ES-I3 (cell line): Measurements from ENCODE around the gene CHST9.

Source experiments
- H3K36me3 ChIP-seq: 2 replicates; pipeline ENCODE4 v1.6.1; 2013; ENCODE audit warnings: mild to moderate bottlenecking, low read length, control low read depth, moderate library complexity; ENCODE audit not compliant: insufficient read depth
- H3K4me1 ChIP-seq: 2 replicates; pipeline ENCODE4 v1.6.1; 2013; ENCODE audit warnings: mild to moderate bottlenecking, control low read depth, low read length; ENCODE audit not compliant: insufficient read depth
- H3K9ac ChIP-seq: 2 replicates; pipeline ENCODE4 v1.6.1; 2013; ENCODE audit warnings: low read depth, mild to moderate bottlenecking, low read length, moderate library complexity
- H3K9me3 ChIP-seq: 2 replicates; pipeline ENCODE4 v1.6.1; 2013; ENCODE audit warnings: mild to moderate bottlenecking, low read length, moderate library complexity; ENCODE audit not compliant: control insufficient read depth, insufficient read depth

The CHST9 gene

DNA sequence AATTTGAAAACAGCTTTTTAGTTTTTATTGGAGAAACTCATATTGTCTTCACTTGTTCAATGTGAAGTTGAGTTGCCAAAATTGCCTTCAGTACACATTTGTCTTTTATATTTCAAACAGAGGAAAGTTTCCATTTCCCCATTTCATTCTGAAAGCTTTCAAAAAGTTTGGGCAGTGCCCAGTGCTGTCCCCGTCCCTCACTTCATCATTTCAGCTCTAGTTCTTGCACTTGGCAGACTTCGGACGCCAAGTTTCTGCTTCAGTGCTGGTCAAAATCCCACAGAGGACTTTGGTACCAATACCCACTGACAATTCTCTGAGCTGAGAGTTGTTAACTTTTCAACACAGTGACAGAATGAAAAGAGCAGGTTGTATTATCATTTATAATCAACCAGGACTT, 276.2 kb downstream of the CHST9 start:
- Histone ChIP-seq H3K9ac (no peak overlapping the region; the same call in 1 of the 2 replicates), H3K36me3 (no peaks in the 10 kb centered on the region; the same call in 1 of the 2 replicates), H3K4me1 (peaks cover 7% of the 10 kb centered on the region; the same call in 1 of the 2 replicates), H3K9me3 (no peaks in the 10 kb centered on the region)

DNA sequence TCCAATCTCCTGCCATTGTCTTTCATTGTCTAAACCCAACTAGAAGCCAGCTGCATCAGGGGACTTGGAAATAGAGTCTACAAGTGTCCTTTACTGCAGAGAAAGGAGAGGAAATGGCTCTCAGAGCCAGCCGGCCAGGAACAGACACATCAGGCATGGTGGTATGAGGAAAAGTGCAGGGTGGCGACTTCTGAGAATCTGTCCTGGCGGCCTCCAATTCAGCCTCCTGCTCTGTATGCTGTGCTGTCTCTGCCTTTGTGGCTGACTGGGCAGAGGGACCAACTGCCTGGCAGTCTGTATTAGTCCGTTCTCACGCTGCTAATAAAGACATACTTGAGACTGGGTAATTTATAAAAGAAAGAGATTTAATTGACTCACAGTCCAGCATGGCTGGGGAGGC, 282.8 kb downstream of the CHST9 start:
- Histone ChIP-seq H3K9ac (no peak overlapping the region), H3K36me3 (no peaks in the 10 kb centered on the region; the same call in 1 of the 2 replicates), H3K9me3 (peaks cover 4% of the 10 kb centered on the region; the same call in 1 of the 2 replicates), H3K4me1 (no peaks in the 10 kb centered on the region)

DNA sequence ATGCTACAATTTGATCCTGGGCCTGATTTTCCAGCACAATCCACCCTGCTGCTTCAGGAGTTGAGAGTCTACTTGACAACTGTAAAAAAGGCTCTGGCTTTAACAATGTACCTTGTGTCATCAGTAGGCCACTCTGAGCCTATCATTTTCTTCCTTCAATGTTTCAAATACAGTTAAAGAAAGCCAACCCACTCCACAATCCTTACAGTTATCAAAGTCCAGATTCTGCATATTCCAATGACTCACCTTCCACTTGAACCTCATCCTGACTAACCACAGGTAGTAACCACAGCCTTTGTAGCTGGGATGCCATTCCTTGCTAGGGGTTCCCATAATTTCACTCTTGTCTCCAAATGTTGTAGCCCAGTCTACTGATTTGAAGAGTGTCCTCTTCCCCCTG, 284.1 kb downstream of the CHST9 start:
- Histone ChIP-seq H3K9me3 (peaks cover 4% of the 10 kb centered on the region; the same call in 1 of the 2 replicates), H3K4me1 (no peaks in the 10 kb centered on the region), H3K36me3 (no peaks in the 10 kb centered on the region; the same call in 1 of the 2 replicates), H3K9ac (no peak overlapping the region)

DNA sequence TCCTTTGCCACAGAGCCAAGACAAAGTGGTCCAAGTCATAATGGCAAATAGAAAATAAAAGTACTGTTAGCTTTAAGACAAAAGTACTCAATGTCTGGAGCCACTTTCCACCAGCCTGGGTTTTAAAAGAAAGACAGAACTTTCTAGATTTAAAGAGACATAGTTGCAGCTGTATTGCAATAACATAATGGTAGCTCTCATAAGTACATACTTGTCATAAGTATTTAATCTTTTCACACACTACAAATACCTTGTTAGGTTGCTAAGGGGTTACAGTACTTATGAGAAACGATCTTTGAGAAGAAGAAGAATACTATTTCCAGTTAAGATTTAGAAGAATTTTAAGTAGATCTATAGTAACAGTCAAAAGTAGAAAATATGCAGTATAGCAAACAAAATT, 290.7 kb downstream of the CHST9 start:
- Histone ChIP-seq H3K9ac (no peak overlapping the region), H3K4me1 (peaks cover 3% of the 10 kb centered on the region; the same call in 1 of the 2 replicates), H3K36me3 (no peaks in the 10 kb centered on the region)

DNA sequence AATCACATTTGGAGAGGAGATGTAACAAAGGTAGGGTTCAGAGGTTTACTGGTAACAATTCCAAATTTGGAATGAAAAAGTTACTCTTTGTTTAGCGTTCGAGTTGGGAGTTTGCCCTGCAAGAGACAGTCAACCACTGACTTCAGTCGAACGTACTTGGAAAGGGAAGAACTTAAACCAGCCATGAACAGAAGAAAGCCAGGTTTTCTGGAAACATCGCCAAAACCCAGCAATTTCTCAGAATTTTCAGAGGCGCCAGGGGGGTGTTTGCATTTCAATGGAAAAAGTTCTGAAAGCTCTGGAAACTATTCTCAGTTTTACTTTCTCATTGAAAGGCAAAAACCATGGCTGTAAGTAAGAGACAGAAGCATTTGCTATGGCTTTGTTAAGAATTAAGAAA, 291.1 kb downstream of the CHST9 start:
- Histone ChIP-seq H3K4me1 (peaks cover 3% of the 10 kb centered on the region; the same call in 1 of the 2 replicates), H3K36me3 (no peaks in the 10 kb centered on the region), H3K9ac (no peak overlapping the region), H3K9me3 (no peaks in the 10 kb centered on the region)

More for the DNA sequence above, 290.7 kb downstream of the CHST9 start:
- H3K9me3 ChIP-seq = no peaks in the 10 kb centered on the region

DNA sequence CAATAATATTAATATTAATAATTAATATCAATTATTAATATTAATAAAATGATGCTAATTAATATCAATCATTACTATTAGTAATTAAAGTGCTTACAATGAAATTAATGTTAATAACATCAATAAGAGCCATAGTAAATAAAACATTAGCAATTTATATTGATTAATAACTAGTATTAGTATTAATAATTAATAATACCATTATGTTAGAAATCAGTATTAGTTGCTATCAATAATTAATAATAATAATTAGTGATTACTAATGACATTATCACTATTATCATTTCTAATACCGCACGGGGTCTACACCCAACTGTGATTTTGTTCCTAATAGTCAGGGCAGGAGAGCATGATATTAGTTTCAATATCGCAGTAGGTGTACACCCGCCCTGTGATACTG, 296.8 kb downstream of the CHST9 start:
- no peak overlapping the region for H3K9ac ChIP-seq
- no peaks in the 10 kb centered on the region for H3K4me1 ChIP-seq
- no peaks in the 10 kb centered on the region for H3K36me3 ChIP-seq
- no peaks in the 10 kb centered on the region for H3K9me3 ChIP-seq

DNA sequence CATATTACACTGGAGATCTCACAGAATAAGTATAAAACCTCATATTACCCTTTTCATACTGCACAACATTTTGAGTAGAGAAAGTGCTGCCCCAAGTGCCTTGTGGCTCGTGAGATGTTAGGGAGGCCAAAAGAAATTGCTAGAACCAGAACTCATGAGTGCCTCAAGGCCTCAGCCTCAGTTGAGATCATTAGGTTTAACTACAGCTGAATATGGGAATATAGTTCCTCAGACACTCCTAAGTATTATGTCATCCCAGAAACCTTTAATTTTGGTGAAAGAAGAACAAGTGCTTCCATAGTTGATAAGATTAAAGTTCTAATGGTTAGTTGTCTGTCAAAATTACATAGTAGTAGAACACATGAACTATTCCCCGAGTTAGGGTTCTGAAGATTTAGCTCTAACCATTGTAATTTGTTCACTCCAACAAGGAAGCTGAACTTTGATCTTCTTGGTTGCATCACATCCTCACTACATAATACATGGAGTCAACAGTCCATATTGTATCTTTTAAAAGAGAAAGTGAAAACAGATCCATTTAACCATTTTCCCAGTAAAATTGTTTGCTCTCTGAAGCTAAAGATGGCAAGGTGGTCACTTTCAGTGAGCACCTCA, 310.0 kb downstream of the CHST9 start:
- Histone ChIP-seq H3K36me3 (no peaks in the 10 kb centered on the region), H3K9me3 (no peaks in the 10 kb centered on the region)

DNA sequence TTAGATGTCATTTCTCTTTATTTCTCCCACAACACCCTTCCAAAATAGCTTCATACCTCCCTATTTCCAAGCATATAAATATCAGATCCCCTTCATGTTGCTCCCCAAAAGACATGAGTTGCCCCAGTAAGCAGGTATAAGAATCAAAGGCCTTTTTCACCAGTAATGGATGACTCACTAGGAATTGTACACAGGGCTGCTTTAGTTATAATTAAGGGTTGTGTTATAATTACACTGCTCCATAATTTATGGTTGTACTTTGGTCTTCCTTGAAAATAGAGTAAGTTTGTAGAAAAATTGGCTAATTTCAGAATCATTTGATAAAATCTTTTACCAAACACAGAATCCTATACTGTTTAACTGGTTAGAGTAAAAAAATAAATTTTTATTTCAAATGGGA, 310.8 kb downstream of the CHST9 start:
- Histone ChIP-seq H3K4me1 (no peaks in the 10 kb centered on the region), H3K36me3 (no peaks in the 10 kb centered on the region), H3K9ac (no peak overlapping the region), H3K9me3 (no peaks in the 10 kb centered on the region)

More for the DNA sequence above, 310.0 kb downstream of the CHST9 start:
- Histone ChIP-seq H3K9ac (no peak overlapping the region), H3K4me1 (no peaks in the 10 kb centered on the region)

DNA sequence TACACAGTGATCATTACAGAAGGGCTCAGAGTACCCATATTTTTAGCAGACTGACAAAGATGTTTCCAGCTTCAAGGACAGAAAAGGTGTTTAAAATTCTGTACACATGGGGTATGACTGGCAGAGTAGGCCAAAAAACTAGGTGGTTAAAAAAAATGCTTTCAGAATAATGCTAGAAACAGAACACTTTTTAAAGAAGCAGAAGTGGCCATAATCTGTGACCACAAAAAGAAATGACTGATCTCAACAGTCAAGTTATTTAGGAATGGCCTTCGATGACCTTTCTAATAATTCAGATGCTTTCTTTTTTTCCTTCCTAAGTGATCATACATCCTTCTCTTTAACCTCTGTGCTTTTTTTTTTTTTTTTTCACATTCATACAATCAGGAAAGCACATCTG, 315.5 kb downstream of the CHST9 start:
- Histone ChIP-seq H3K36me3 (no peaks in the 10 kb centered on the region), H3K9ac (no peak overlapping the region), H3K9me3 (no peaks in the 10 kb centered on the region), H3K4me1 (no peaks in the 10 kb centered on the region)

DNA sequence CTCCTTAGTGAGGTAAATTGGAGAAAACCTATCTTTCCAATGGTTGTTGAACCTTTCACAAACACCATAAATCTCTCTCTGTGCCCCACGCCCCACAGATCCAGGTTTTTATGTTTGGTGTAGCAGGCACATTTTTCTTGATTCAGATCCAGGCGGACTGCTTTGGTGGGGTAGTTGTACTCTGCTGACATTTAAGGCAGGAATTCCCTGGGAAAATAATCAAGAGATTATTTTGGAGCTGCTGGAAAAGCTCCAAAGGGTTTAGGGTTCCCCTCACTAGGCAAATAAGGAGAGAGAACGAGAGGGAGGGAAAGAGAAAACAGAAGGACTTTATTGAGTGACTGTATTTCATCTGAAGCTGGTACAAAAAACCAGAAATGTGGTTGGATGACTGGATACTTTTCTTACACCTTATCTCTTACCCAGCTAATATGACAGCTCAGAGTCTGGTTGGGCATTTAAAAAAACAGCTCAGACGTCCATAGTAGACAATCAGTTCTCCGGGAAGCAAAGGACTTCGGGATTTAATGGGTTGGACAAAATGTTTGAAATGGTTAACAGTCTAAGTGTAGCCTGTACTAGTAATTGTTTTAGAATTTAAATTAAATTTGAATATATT, 316.0 kb downstream of the CHST9 start:
- Histone ChIP-seq H3K36me3 (no peaks in the 10 kb centered on the region), H3K9me3 (no peaks in the 10 kb centered on the region), H3K9ac (no peak overlapping the region), H3K4me1 (no peaks in the 10 kb centered on the region; the same call in 1 of the 2 replicates)

DNA sequence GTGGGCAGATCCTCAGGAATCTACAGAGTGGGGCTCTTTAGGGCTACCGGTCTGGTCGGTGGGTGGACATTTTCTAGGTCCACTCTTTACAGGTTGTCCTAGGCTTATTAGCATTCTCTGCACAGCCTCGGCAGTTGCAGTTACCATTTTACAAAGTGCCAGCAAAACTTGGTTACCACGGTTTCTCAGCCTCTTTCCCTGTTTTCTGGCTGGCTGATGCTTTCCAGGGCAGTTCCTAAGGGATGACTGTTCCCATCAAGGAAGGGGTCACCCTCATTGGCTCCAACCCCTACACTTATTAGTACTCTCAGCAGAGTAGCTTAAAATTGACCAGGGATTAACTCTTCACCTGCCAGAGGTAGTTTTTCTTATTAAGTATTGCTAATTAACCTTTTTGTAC, 317.6 kb downstream of the CHST9 start:
- Histone ChIP-seq H3K36me3 (no peaks in the 10 kb centered on the region), H3K4me1 (peaks cover 4% of the 10 kb centered on the region), H3K9me3 (no peaks in the 10 kb centered on the region), H3K9ac (no peak overlapping the region)

DNA sequence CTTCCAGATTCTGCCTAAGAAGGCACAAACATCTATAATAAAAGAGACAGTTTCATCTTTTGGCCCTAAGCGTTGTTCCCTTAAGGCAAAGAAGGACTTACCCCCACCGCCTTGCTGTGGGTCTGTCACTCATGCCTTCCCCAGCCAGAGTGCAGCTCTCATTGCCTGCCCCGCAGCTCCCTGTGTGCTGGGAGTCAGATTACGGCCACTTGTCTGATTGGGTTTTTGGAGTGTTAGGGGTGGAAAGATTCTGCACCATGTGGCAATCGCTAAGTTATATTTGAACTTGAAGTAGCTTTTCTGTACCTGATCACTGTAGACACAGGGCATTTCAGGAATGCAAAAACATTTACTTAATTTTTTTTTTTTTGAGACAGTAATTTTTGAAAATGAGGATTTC, 319.6 kb downstream of the CHST9 start, which contains the start of gene AQP4:
Gene AQP4, minus strand, starts transcription at position 151 of the 400 bp plus-strand sequence. Its CDS starts 18 bp downstream, at position 133.
- H3K36me3 ChIP-seq = no peaks in the 10 kb centered on the region
- H3K9me3 ChIP-seq = no peaks in the 10 kb centered on the region
- H3K9ac ChIP-seq = no peak within 1 kb of the TSS
- H3K4me1 ChIP-seq = peaks cover 4% of the 10 kb centered on the region

DNA sequence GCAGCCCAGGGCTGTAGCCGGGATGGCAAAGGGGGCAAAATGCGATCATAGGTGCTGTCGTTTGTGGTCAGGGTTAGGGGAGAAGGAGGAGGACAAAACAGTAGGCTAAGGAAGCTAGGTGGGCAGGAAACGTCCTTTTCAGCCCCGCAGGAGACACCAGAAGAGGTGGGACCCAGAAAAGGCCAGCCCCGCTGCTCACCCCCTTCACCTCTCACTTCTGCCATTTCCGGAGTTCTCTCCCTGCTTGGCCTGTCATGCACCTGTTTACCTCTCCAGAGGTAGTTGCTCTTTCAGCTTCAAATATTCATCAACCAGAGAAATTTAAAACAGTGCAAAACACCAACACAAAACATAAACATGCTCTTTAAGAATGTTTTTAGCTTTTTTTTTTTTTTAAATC, 320.4 kb downstream of the CHST9 start:
- Histone ChIP-seq H3K36me3 (no peaks in the 10 kb centered on the region), H3K4me1 (peaks cover 4% of the 10 kb centered on the region), H3K9ac (no peak overlapping the region), H3K9me3 (no peaks in the 10 kb centered on the region)

DNA sequence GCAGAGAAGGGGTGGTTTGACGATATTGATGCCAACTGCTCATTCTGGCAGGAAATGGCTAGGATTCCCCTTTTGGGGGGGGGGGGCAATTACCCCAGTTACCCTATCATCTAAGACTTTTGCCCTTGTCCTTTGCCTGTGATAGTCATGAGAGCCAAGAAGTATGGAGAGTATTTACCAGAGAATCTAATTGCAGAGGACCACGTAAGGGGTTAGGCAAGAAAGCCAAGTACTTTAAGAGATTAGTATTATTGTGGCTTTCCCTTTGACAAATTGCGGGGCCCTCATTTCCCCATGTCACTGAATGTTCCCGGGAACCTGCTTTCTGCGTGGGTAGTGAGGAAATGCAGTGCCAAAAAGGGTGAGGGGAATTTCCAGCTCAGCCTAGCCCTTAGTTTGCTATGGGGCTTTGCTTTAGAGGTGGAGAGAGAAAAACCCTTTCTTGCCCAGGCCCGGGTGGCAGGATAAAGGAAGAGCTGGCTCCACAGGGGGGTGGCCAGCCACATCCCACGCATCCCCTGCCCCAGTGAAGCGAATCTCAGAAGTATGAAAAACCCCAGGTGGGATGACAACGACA, 321.1 kb downstream of the CHST9 start:
- no peaks in the 10 kb centered on the region for H3K36me3 ChIP-seq
- H3K9ac ChIP-seq = peak overlapping the region; percentile 50; the same call in 1 of the 2 replicates
- H3K4me1 ChIP-seq = peaks cover 4% of the 10 kb centered on the region
- H3K9me3 ChIP-seq = no peaks in the 10 kb centered on the region
